GM21360 (cell line): Measurements from ENCODE around the gene HLA-DPA1.
"Not testable (repeated sequence)": the region's sequence is repeated elsewhere in the genome, so short reads cannot be mapped to it uniquely, and the experiment has no call there.

Experiments
- ATAC-seq: cut with Tn5 transposase; IDR thresholded peaks from one replicate; pipeline ENCODE4 v1.9.1; 2021; ENCODE audit warnings: mild to moderate bottlenecking, moderate library complexity; ENCODE audit not compliant: unreplicated experiment

Gene HLA-DPA1

GRCh38 chr6:33065312-33065711, 8.1 kb downstream of the HLA-DPA1 start:
- ATAC-seq = no peak

- no peak for ATAC-seq
Measured at GRCh38 chr6:33064723-33065122, 8.7 kb downstream of the HLA-DPA1 start.

- not testable (repeated sequence) for ATAC-seq
Measured at GRCh38 chr6:33063435-33063834, 10.0 kb downstream of the HLA-DPA1 start.

GRCh38 chr6:33061987-33062386, 11.5 kb downstream of the HLA-DPA1 start:
- no peak for ATAC-seq

GRCh38 chr6:33057222-33058150, 16.0 kb downstream of the HLA-DPA1 start:
- ATAC-seq = no peak

- no peak for ATAC-seq
Measured at GRCh38 chr6:33053230-33053629, 20.2 kb downstream of the HLA-DPA1 start.

- ATAC-seq = no peak
Measured at GRCh38 chr6:33052627-33053026, 20.8 kb downstream of the HLA-DPA1 start.

- no peak for ATAC-seq
Measured at GRCh38 chr6:33050014-33050810, 23.2 kb downstream of the HLA-DPA1 start.

GRCh38 chr6:33049323-33050013, 24.0 kb downstream of the HLA-DPA1 start:
- no peak for ATAC-seq

GRCh38 chr6:33040157-33040556, 33.3 kb downstream of the HLA-DPA1 start:
- no peak for ATAC-seq

- no peak for ATAC-seq
Measured at GRCh38 chr6:33036535-33036934, 36.9 kb downstream of the HLA-DPA1 start.

- ATAC-seq = no peak
Measured at GRCh38 chr6:33034554-33034953, 38.9 kb downstream of the HLA-DPA1 start.

- ATAC-seq = no peak
Measured at GRCh38 chr6:33030245-33030644, 43.2 kb downstream of the HLA-DPA1 start.

GRCh38 chr6:33029328-33030184, 43.9 kb downstream of the HLA-DPA1 start:
- ATAC-seq = peak; percentile 63

GRCh38 chr6:33028220-33028849, 45.1 kb downstream of the HLA-DPA1 start:
- ATAC-seq = peak; percentile 4

- ATAC-seq = no peak
Measured at GRCh38 chr6:33024521-33024920, 48.9 kb downstream of the HLA-DPA1 start.

GRCh38 chr6:33023536-33023935, 49.9 kb downstream of the HLA-DPA1 start:
- no peak for ATAC-seq

- no peak for ATAC-seq
Measured at GRCh38 chr6:33021917-33022316, 51.5 kb downstream of the HLA-DPA1 start.

GRCh38 chr6:33019372-33019771, 54.1 kb downstream of the HLA-DPA1 start:
- ATAC-seq = no peak

- no peak for ATAC-seq
Measured at GRCh38 chr6:33018904-33019303, 54.5 kb downstream of the HLA-DPA1 start.
